Mucosa of descending colon (tissue), 3 donors: ENCODE measurements around the gene MYL12A. TPM values are rescaled to one million over a fixed set of nuclear protein-coding genes. Genes with fewer than 3 reads are reported as not detected.

ENCODE experiments used
- ATAC-seq: fragments of 200-7000 bp; cut with Tn5 transposase; one replicate; pipeline ENCODE4 v1.9.1; 2020; ENCODE audit warnings: mild to moderate bottlenecking, moderate library complexity
- DNase-seq, 3 donors: peaks; one replicate each; pipeline ENCODE4 v3.0.0-alpha.2; 2020
- H3K36me3 ChIP-seq: fragments of 200-600 bp; one replicate; pipeline ENCODE4 v1.8.0; 2021; ENCODE audit warnings: low read depth, mild to moderate bottlenecking
- H3K4me1 ChIP-seq: fragments of 200-600 bp; one replicate; pipeline ENCODE4 v1.8.0; 2021; ENCODE audit warnings: low read depth, mild to moderate bottlenecking
- H3K4me3 ChIP-seq: fragments of 200-600 bp; one replicate; pipeline ENCODE4 v1.8.0; 2021; ENCODE audit warnings: mild to moderate bottlenecking
- H3K9me3 ChIP-seq: fragments of 200-600 bp; one replicate; pipeline ENCODE4 v1.8.0; 2021; ENCODE audit warnings: mild to moderate bottlenecking
- CTCF ChIP-seq: fragments of 200-600 bp; IDR thresholded peaks from one replicate; pipeline ENCODE4 v1.8.0; 2022; ENCODE audit warnings: antibody characterized with exemption, mild to moderate bottlenecking
- intact Hi-C, 2 donors: fragments of 100-400 bp; cut with DNase I in 1 of 2; cut with micrococcal nuclease in 1 of 2; formaldehyde crosslinking; loops; one replicate each; pipeline versions ENCODE4 v1.11.0 to v1.11.1; 2022; cut with DNase I, micrococcal nuclease
- total RNA-seq, 3 donors: library from RNA; stranded (reverse); fragmentation: NEBNext Ultra II Directional in 2 of 3; extraction: Animal tissue kit (Norgen Biotek cat#: 25700) in 2 of 3; gene quantifications; one replicate each; pipeline versions ENCODE4 v1.2.1 to v1.2.4, GENCODE V29; 2021 to 2023
- donor health status: DM: no; HTN: no; CAD: no; lungs with moderate emphysema.
- donor health status: DM: no; HTN: no; CAD: no.
- donor health status: DM: no; HTN: yes; CAD: no.

Gene MYL12A
- total RNA-seq, 3 donors from 2014 or later = 345 to 588 (median 550) TPM

GRCh38 chr18:3209859-3210569 is 37.6 kb upstream of the MYL12A start:
- Histone ChIP-seq H3K4me3 (no peak overlapping the region), H3K9me3 (peaks cover 2% of the 10 kb centered on the region), H3K36me3 (no peaks in the 10 kb centered on the region), H3K4me1 (peaks cover 9% of the 10 kb centered on the region)
- TF ChIP-seq CTCF = no peak
- no peak for DNase-seq
- peak; percentile 54 for ATAC-seq
- intact Hi-C loops = no loop called here

- DNase-seq (no peak), ATAC-seq (peak; percentile 69)
- Histone ChIP-seq H3K36me3 (no peaks in the 10 kb centered on the region), H3K4me3 (no peak overlapping the region), H3K4me1 (peaks cover 9% of the 10 kb centered on the region), H3K9me3 (no peaks in the 10 kb centered on the region)
- intact Hi-C loops = no loop called here
- no peak for TF ChIP-seq CTCF
Observed at GRCh38 chr18:3211236-3211992, 36.2 kb upstream of the MYL12A start.

GRCh38 chr18:3212657-3213056 is 34.9 kb upstream of the MYL12A start:
- Histone ChIP-seq H3K4me1 (peaks cover 18% of the 10 kb centered on the region), H3K36me3 (no peaks in the 10 kb centered on the region), H3K4me3 (no peak overlapping the region), H3K9me3 (no peaks in the 10 kb centered on the region)
- ATAC-seq (no peak), DNase-seq (no peak)
- no peak for TF ChIP-seq CTCF
- intact Hi-C loops = no loop called here

- Histone ChIP-seq H3K36me3 (no peaks in the 10 kb centered on the region), H3K4me3 (no peak overlapping the region), H3K4me1 (peaks cover 26% of the 10 kb centered on the region), H3K9me3 (no peaks in the 10 kb centered on the region)
- ATAC-seq (peak; percentile 59), DNase-seq (no peak)
- intact Hi-C loops = no loop called here
- TF ChIP-seq CTCF = no peak
Observed at GRCh38 chr18:3213300-3214059, 34.1 kb upstream of the MYL12A start.

- Histone ChIP-seq H3K4me3 (no peak overlapping the region), H3K36me3 (no peaks in the 10 kb centered on the region), H3K9me3 (no peaks in the 10 kb centered on the region), H3K4me1 (peaks cover 27% of the 10 kb centered on the region)
- intact Hi-C loops = no loop called here
- TF ChIP-seq CTCF = no peak
- DNase-seq (no peak), ATAC-seq (no peak)
Observed at GRCh38 chr18:3214855-3215637, 32.6 kb upstream of the MYL12A start.
